GM23338 (cell line): ENCODE measurements around the gene AQP9. TPM values are rescaled to one million over a fixed set of nuclear protein-coding genes. Genes with fewer than 3 reads are reported as not detected.

Source experiments
- ATAC-seq: fragments of 200-7000 bp; cut with Tn5 transposase; 3 replicates; pipeline ENCODE4 v1.9.1; 2020
- DNase-seq: peaks from one replicate; pipeline ENCODE4 v3.0.0-alpha.2; 2015; ENCODE audit warnings: low spot score
- H2AFZ ChIP-seq: fragments of 200-600 bp; sonication (generic); 2 replicates; pipeline ENCODE4 v1.8.0; 2016; ENCODE audit warnings: antibody characterized with exemption, mild to moderate bottlenecking, moderate library complexity
- H3F3A ChIP-seq: fragments of 200-600 bp; sonication (generic); replicated peaks from 2 replicates; pipeline ENCODE4 v1.8.0; 2017; ENCODE audit warnings: antibody characterized with exemption, mixed run types, low read depth
- H3K27ac ChIP-seq: fragments of 200-600 bp; sonication (generic); 2 replicates; pipeline ENCODE4 v1.6.1; 2016; ENCODE audit warnings: low read depth
- H3K27me3 ChIP-seq: fragments of 200-600 bp; sonication (generic); 2 replicates; pipeline ENCODE4 v1.8.0; 2016; ENCODE audit warnings: mild to moderate bottlenecking, mixed run types, moderate library complexity; ENCODE audit not compliant: insufficient read depth
- H3K36me3 ChIP-seq: fragments of 200-600 bp; sonication (generic); 2 replicates; pipeline ENCODE4 v1.8.0; 2016; ENCODE audit warnings: mild to moderate bottlenecking; ENCODE audit not compliant: insufficient read depth
- H3K4me1 ChIP-seq: fragments of 200-600 bp; sonication (generic); 2 replicates; pipeline ENCODE4 v1.8.0; 2016; ENCODE audit warnings: mild to moderate bottlenecking, moderate library complexity; ENCODE audit not compliant: insufficient read depth
- H3K4me2 ChIP-seq: fragments of 200-600 bp; sonication (generic); 2 replicates; pipeline ENCODE4 v1.7.1; 2017; ENCODE audit warnings: mixed run types
- H3K4me3 ChIP-seq: fragments of 200-600 bp; sonication (generic); 2 replicates; pipeline ENCODE4 v1.6.1; 2016; ENCODE audit warnings: mixed run types
- H3K79me2 ChIP-seq: fragments of 200-600 bp; sonication (generic); replicated peaks from 2 replicates; pipeline ENCODE4 v1.8.0; 2017; ENCODE audit warnings: mild to moderate bottlenecking; ENCODE audit not compliant: insufficient read depth
- H3K9me2 ChIP-seq: fragments of 200-600 bp; sonication (generic); 2 replicates; pipeline ENCODE4 v1.8.0; 2017; ENCODE audit not compliant: insufficient read depth
- H4K20me1 ChIP-seq: fragments of 200-600 bp; sonication (generic); replicated peaks from 2 replicates; pipeline ENCODE4 v1.8.0; 2017; ENCODE audit warnings: mild to moderate bottlenecking; ENCODE audit not compliant: insufficient read depth
- H3K27ac Mint-ChIP-seq: 2 replicates; pipeline ENCODE4 v1.8.0; 2020; ENCODE audit warnings: inconsistent platforms, mild to moderate bottlenecking, moderate library complexity, mixed read lengths
- H3K27me3 Mint-ChIP-seq: 3 replicates; pipeline ENCODE4 v1.8.0; 2022; ENCODE audit warnings: low read depth, mild to moderate bottlenecking, moderate library complexity, mixed read lengths, inconsistent platforms; ENCODE audit not compliant: insufficient read depth, poor library complexity
- H3K36me3 Mint-ChIP-seq: 3 replicates; pipeline ENCODE4 v1.8.0; 2021; ENCODE audit warnings: low read depth, mild to moderate bottlenecking, inconsistent platforms, moderate library complexity, mixed read lengths
- H3K4me1 Mint-ChIP-seq: 3 replicates; pipeline ENCODE4 v1.8.0; 2020; ENCODE audit warnings: mild to moderate bottlenecking, inconsistent platforms, mixed read lengths
- H3K4me3 Mint-ChIP-seq: 3 replicates; pipeline ENCODE4 v1.8.0; 2021; ENCODE audit warnings: moderate library complexity, mild to moderate bottlenecking, inconsistent platforms, mixed read lengths
- H3K9me3 Mint-ChIP-seq: 3 replicates; pipeline ENCODE4 v1.8.0; 2020; ENCODE audit warnings: moderate library complexity, mild to moderate bottlenecking, inconsistent platforms, mixed read lengths
- CREB1 ChIP-seq: fragments of 250-450 bp; sonication (Bioruptor Pico); IDR thresholded peaks from 2 replicates; pipeline ENCODE4 v1.5.0; 2020; ENCODE audit warnings: low read depth, mild to moderate bottlenecking, moderate library complexity
- CTCF ChIP-seq, 2 experiments: fragments of 200-600 bp in 1 of 2; sonication (generic) in 1 of 2; conservative IDR thresholded peaks; 2 replicates each; pipeline versions ENCODE4 v1.5.1 to v1.6.1; 2016 to 2017; ENCODE audit warnings: antibody characterized with exemption in 2 of 2, low read depth in 2 of 2, mild to moderate bottlenecking in 2 of 2, moderate library complexity in 1 of 2
- ETS1 ChIP-seq: IDR thresholded peaks from 2 replicates; pipeline ENCODE4 v1.6.1; 2016; ENCODE audit warnings: antibody characterized with exemption
- EZH2 ChIP-seq: fragments of 200-600 bp; sonication (generic); IDR thresholded peaks from one replicate; pipeline ENCODE4 v1.8.0; 2017; ENCODE audit warnings: antibody characterized with exemption, mild to moderate bottlenecking, low read depth; ENCODE audit not compliant: unreplicated experiment
- EZH2phosphoT487 ChIP-seq: fragments of 200-600 bp; sonication (generic); IDR thresholded peaks from one replicate; pipeline ENCODE4 v1.8.1; 2018; ENCODE audit warnings: antibody characterized with exemption; ENCODE audit not compliant: unreplicated experiment
- JUNB ChIP-seq: IDR thresholded peaks from one replicate; pipeline ENCODE4 v1.6.1; 2016; ENCODE audit warnings: antibody characterized with exemption; ENCODE audit not compliant: unreplicated experiment
- NANOG ChIP-seq: IDR thresholded peaks from 2 replicates; pipeline ENCODE4 v1.6.1; 2016; ENCODE audit warnings: antibody characterized with exemption, borderline replicate concordance
- POLR2AphosphoS5 ChIP-seq: IDR thresholded peaks from 2 replicates; pipeline ENCODE4 v1.6.1; 2016; ENCODE audit warnings: antibody characterized with exemption, low read depth
- REST ChIP-seq: IDR thresholded peaks from one replicate; pipeline ENCODE4 v1.6.1; 2018; ENCODE audit warnings: antibody characterized with exemption; ENCODE audit not compliant: unreplicated experiment
- STAT1 ChIP-seq: IDR thresholded peaks from one replicate; pipeline ENCODE4 v1.6.1; 2016; ENCODE audit warnings: antibody characterized with exemption; ENCODE audit not compliant: unreplicated experiment
- ZNF114 ChIP-seq: fragments of 250-450 bp; sonication (Bioruptor Pico); IDR thresholded peaks from 2 replicates; pipeline ENCODE4 v1.5.0; 2020; ENCODE audit warnings: mild to moderate bottlenecking, moderate library complexity
- ZNF331 ChIP-seq: fragments of 250-450 bp; sonication (Bioruptor Pico); IDR thresholded peaks from 2 replicates; pipeline ENCODE4 v1.5.0; 2020; ENCODE audit warnings: low read depth, mild to moderate bottlenecking, moderate library complexity
- ZNF462 ChIP-seq: fragments of 250-450 bp; sonication (Bioruptor Pico); IDR thresholded peaks from 2 replicates; pipeline ENCODE4 v1.5.0; 2020; ENCODE audit warnings: mild to moderate bottlenecking, moderate library complexity
- polyA plus RNA-seq: library from polyadenylated mRNA; unstranded; fragments of >200 nt; fragmentation: Nextera tagmentation; extraction: Ambion mirVana; gene quantifications from 2 replicates; pipeline ENCODE4 v1.2.1, GENCODE V29; 2016
- total RNA-seq: library from RNA; depleted of rRNA; stranded (reverse); fragments of >200 nt; shearing (Covaris generic); gene quantifications from 2 replicates; pipeline ENCODE4 v1.2.3, GENCODE V29; 2014

The AQP9 gene
- total and polyA plus RNA-seq, 2 experiments from 2014 or later: not detected

GRCh38 chr15:58203537-58203936 lies 65.4 kb downstream of the AQP9 start:
- H3K4me3 ChIP-seq: no peak overlapping the region
- DNase-seq (no peak), ATAC-seq (no peak)
- no peak overlapping the region for H3K27ac Mint-ChIP-seq
- no peak overlapping the region for H3K27ac ChIP-seq
- no peak for TF ChIP-seq EZH2phosphoT487
- no peak for TF ChIP-seq ZNF331
- no peak for TF ChIP-seq CREB1 (CRISPR knock-in tag)
- no peak for TF ChIP-seq EZH2
- TF ChIP-seq REST: no peak
- no peak for TF ChIP-seq STAT1
- TF ChIP-seq ZNF462: no peak
- no peak for TF ChIP-seq POLR2AphosphoS5
- no peak for TF ChIP-seq ZNF114
- TF ChIP-seq JUNB: no peak
- no peak for TF ChIP-seq ETS1
- no peak for TF ChIP-seq CTCF (conservative IDR thresholded peaks at IDR 0.05; ENCODE audit: low read depth in 2 of 2)
- TF ChIP-seq NANOG: no peak
- no peaks in the 10 kb centered on the region for H3K9me3 Mint-ChIP-seq
- H3F3A ChIP-seq: no peaks in the 10 kb centered on the region
- H3K4me1 ChIP-seq: no peaks in the 10 kb centered on the region
- H3K79me2 ChIP-seq: no peaks in the 10 kb centered on the region
- H2AFZ ChIP-seq: no peak overlapping the region
- no peaks in the 10 kb centered on the region for H3K27me3 ChIP-seq
- peaks cover 3% of the 10 kb centered on the region for H3K27me3 Mint-ChIP-seq
- no peaks in the 10 kb centered on the region for H3K36me3 Mint-ChIP-seq
- H3K4me1 Mint-ChIP-seq: no peaks in the 10 kb centered on the region
- H3K4me2 ChIP-seq: no peak overlapping the region
- H4K20me1 ChIP-seq: no peaks in the 10 kb centered on the region
- H3K36me3 ChIP-seq: no peaks in the 10 kb centered on the region
- no peak overlapping the region for H3K4me3 Mint-ChIP-seq
- H3K9me2 ChIP-seq: peaks cover 14% of the 10 kb centered on the region
